ENCODE results near the gene IGF1. TPM values are rescaled to one million over a fixed set of nuclear protein-coding genes. Genes with fewer than 3 reads are reported as not detected.

The IGF1 gene
- total RNA-seq = 1.4 TPM in 1 of 2 replicates, not detected in the other
- polyA plus RNA-seq = not detected in 2 replicates

DNA sequence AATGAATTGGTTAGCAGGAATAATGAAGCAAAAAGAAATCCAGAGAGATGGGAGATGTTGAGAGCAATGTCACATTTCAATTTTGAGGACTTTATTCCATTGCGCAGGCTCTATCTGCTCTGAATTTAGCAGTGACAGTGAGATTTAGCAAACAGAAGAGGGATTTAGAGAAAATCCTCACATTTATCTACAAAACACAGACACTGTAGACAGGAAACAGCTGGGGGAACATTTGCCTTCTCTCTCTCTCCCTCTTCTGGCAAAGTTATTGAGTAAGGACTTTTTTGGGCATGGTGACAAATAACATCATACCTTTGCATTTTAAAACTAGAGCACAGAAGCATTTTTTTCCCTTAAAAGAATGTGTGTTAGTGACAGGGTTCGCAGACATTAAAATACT, at the start of gene IGF1:
Gene IGF1, minus strand, starts transcription at position 158 of the 400 bp plus-strand sequence. CDS start 182 bp downstream, outside the sequence.
- no peaks in the 10 kb centered on the region for H3K9me3 ChIP-seq (ENCODE audit: low read depth)
- no peaks in the 10 kb centered on the region for H3K27me3 ChIP-seq
- peak in 1 of 2 donors; percentile 82 for DNase-seq (ENCODE audit: low read depth in 1 of 2, low spot score in 1 of 2)
- H3K27ac ChIP-seq = no peak within 1 kb of the TSS
- H3K4me3 ChIP-seq = no peak within 1 kb of the TSS
- no peaks in the 10 kb centered on the region for H3K36me3 ChIP-seq
- peaks cover 22% of the 10 kb centered on the region for H3K4me1 ChIP-seq (ENCODE audit: low read depth)
- peak; percentile 35 for TF ChIP-seq CTCF (IDR thresholded peaks at IDR 0.05; ENCODE audit: low read depth, low read length)

DNA sequence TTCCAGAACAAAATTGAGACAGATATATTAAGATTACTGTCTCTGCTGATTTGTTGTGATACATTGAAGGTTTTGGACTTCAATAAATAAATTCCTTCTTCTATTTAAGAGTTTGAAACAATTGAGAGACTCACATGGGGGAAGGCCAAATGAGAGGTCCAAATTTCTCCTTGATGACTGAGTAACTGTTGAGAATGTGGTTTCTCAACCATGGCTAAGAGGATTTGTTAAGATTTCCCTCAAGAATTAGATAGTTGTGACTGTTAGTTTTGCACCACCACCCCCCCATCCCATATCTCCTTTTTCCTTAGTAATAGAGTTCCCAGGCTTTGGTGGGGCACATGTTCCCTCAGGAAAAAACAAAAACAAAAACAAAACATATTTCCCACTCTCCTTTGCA, 47.7 kb upstream of the IGF1 start:
- Histone ChIP-seq H3K36me3 (no peaks in the 10 kb centered on the region), H3K27ac (no peak overlapping the region), H3K4me3 (no peak overlapping the region), H3K9me3 (ENCODE audit: low read depth) (no peaks in the 10 kb centered on the region), H3K27me3 (no peaks in the 10 kb centered on the region), H3K4me1 (ENCODE audit: low read depth) (no peaks in the 10 kb centered on the region)
- no peak for TF ChIP-seq CTCF (IDR thresholded peaks at IDR 0.05; ENCODE audit: low read depth, low read length)
- peak in 1 of 2 donors; percentile 32 for DNase-seq (ENCODE audit: low read depth in 1 of 2, low spot score in 1 of 2)

DNA sequence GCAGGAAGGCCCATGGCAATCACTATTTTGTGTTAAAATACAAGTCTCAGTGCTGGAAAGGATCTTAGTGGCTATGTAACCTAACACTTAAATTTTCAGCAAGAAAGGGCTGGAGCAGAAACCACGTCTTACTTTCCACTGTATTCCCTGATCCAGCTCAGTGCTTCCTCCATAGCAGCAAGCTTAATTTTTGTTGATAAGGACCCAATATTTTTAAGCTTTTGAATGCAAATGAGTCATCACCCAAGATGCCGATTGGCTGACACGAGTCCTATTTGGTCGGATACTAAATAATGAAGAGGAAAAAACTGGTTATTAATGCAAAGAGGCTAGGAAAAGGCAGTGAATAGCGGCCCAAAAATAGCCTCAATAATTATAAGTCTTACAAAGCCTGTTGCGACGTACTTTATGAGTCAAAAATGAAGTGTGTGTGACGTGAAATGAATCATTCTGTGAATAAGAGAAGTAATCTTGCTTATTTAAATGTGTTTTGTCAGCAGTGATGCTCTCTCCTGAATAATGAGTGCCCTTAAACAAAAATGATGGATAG, 46.9 kb upstream of the IGF1 start:
- H3K27me3 ChIP-seq = no peaks in the 10 kb centered on the region
- no peak for TF ChIP-seq CTCF (IDR thresholded peaks at IDR 0.05; ENCODE audit: low read depth, low read length)
- no peak overlapping the region for H3K27ac ChIP-seq
- H3K36me3 ChIP-seq = no peaks in the 10 kb centered on the region
- H3K4me3 ChIP-seq = no peak overlapping the region
- no peaks in the 10 kb centered on the region for H3K4me1 ChIP-seq (ENCODE audit: low read depth)
- H3K9me3 ChIP-seq (ENCODE audit: low read depth) = no peaks in the 10 kb centered on the region
- peak in 1 of 2 donors; percentile 63 for DNase-seq (ENCODE audit: low read depth in 1 of 2, low spot score in 1 of 2)

- Histone ChIP-seq H3K4me1 (ENCODE audit: low read depth) (no peaks in the 10 kb centered on the region), H3K27ac (no peak overlapping the region), H3K9me3 (ENCODE audit: low read depth) (no peaks in the 10 kb centered on the region), H3K36me3 (no peaks in the 10 kb centered on the region), H3K4me3 (no peak overlapping the region), H3K27me3 (no peaks in the 10 kb centered on the region)
- TF ChIP-seq CTCF (IDR thresholded peaks at IDR 0.05; ENCODE audit: low read depth, low read length) = no peak
- peak in 1 of 2 donors; percentile 56 for DNase-seq (ENCODE audit: low read depth in 1 of 2, low spot score in 1 of 2)
These were observed 46.3 kb upstream of the IGF1 start for GRCh38 chr12:102526656-102527055.

- no peaks in the 10 kb centered on the region for H3K4me1 ChIP-seq (ENCODE audit: low read depth)
- H3K36me3 ChIP-seq = no peaks in the 10 kb centered on the region
- H3K27ac ChIP-seq = no peak overlapping the region
- TF ChIP-seq CTCF (IDR thresholded peaks at IDR 0.05; ENCODE audit: low read depth, low read length) = no peak
- no peak for DNase-seq (ENCODE audit: low read depth in 1 of 2, low spot score in 1 of 2)
- H3K27me3 ChIP-seq = no peaks in the 10 kb centered on the region
- H3K9me3 ChIP-seq (ENCODE audit: low read depth) = no peaks in the 10 kb centered on the region
- H3K4me3 ChIP-seq = no peak overlapping the region
These were observed 42.4 kb upstream of the IGF1 start for GRCh38 chr12:102522768-102523167.

All from cardiac muscle cell (in vitro differentiated cells and primary cell).